Measurements from ENCODE around the gene ARFGEF3. TPM values are rescaled to one million over a fixed set of nuclear protein-coding genes. Genes with fewer than 3 reads are reported as not detected.

The ARFGEF3 gene
- total and polyA plus RNA-seq, 2 donors (not counting 1 experiment from before 2014, with no cell fraction given) = under 0.01 to 0.14 TPM

GRCh38 chr6:138383776-138384175 is 222.0 kb downstream of the ARFGEF3 start:
- Histone ChIP-seq H3K4me2 (ENCODE audit: extremely low read depth, insufficient read depth, low read length) (no peak overlapping the region), H4K20me1 (ENCODE audit: control insufficient read depth, extremely low read depth, insufficient read depth, low read length) (no peaks in the 10 kb centered on the region), H3K9ac (ENCODE audit: insufficient read depth, low read length) (no peak overlapping the region), H3K79me2 (ENCODE audit: control insufficient read depth, insufficient read depth, low read length) (no peaks in the 10 kb centered on the region), H3K36me3 (ENCODE audit: control insufficient read depth, insufficient read depth, low read length) (no peaks in the 10 kb centered on the region), H3K9me3 (ENCODE audit: control insufficient read depth, insufficient read depth, low read depth, low read length) (no peaks in the 10 kb centered on the region), H3K27me3 (ENCODE audit: control insufficient read depth, insufficient read depth, low read length) (no peaks in the 10 kb centered on the region), H3K4me1 (ENCODE audit: control insufficient read depth, extremely low read depth, insufficient read depth, low read length) (no peaks in the 10 kb centered on the region), H3K4me3 (replicated peaks in 1 of 4; ENCODE audit: control extremely low read depth in 1 of 4, insufficient read depth in 1 of 4, low read depth in 3 of 4, low read length in 4 of 4) (no peak overlapping the region), H2AFZ (ENCODE audit: low read length) (no peak overlapping the region), H3K27ac (ENCODE audit: insufficient read depth, low read length) (no peak overlapping the region)
- TF ChIP-seq, protein P1, sequence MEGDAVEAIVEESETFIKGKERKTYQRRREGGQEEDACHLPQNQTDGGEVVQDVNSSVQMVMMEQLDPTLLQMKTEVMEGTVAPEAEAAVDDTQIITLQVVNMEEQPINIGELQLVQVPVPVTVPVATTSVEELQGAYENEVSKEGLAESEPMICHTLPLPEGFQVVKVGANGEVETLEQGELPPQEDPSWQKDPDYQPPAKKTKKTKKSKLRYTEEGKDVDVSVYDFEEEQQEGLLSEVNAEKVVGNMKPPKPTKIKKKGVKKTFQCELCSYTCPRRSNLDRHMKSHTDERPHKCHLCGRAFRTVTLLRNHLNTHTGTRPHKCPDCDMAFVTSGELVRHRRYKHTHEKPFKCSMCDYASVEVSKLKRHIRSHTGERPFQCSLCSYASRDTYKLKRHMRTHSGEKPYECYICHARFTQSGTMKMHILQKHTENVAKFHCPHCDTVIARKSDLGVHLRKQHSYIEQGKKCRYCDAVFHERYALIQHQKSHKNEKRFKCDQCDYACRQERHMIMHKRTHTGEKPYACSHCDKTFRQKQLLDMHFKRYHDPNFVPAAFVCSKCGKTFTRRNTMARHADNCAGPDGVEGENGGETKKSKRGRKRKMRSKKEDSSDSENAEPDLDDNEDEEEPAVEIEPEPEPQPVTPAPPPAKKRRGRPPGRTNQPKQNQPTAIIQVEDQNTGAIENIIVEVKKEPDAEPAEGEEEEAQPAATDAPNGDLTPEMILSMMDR (conservative IDR thresholded peaks at IDR 0.05 in 1 of 2, IDR thresholded peaks at IDR 0.05 in 1 of 2; ENCODE audit: low read depth in 1 of 2, low read length in 2 of 2) = no peak
- TF ChIP-seq EZH2 (IDR thresholded peaks at IDR 0.05; ENCODE audit: low read length, missing control alignments) = no peak
- DNase-seq (ENCODE audit: low read depth in 2 of 2) = no peak

- H4K20me1 ChIP-seq (ENCODE audit: control insufficient read depth, extremely low read depth, insufficient read depth, low read length) = no peaks in the 10 kb centered on the region
- no peak overlapping the region for H3K4me3 ChIP-seq (replicated peaks in 1 of 4; ENCODE audit: control extremely low read depth in 1 of 4, insufficient read depth in 1 of 4, low read depth in 3 of 4, low read length in 4 of 4)
- no peaks in the 10 kb centered on the region for H3K9me3 ChIP-seq (ENCODE audit: control insufficient read depth, insufficient read depth, low read depth, low read length)
- no peak overlapping the region for H3K27ac ChIP-seq (ENCODE audit: insufficient read depth, low read length)
- H3K27me3 ChIP-seq (ENCODE audit: control insufficient read depth, insufficient read depth, low read length) = no peaks in the 10 kb centered on the region
- TF ChIP-seq EZH2 (IDR thresholded peaks at IDR 0.05; ENCODE audit: low read length, missing control alignments) = no peak
- no peaks in the 10 kb centered on the region for H3K4me1 ChIP-seq (ENCODE audit: control insufficient read depth, extremely low read depth, insufficient read depth, low read length)
- no peaks in the 10 kb centered on the region for H3K36me3 ChIP-seq (ENCODE audit: control insufficient read depth, insufficient read depth, low read length)
- no peak overlapping the region for H2AFZ ChIP-seq (ENCODE audit: low read length)
- DNase-seq (ENCODE audit: low read depth in 2 of 2) = no peak
- no peak overlapping the region for H3K4me2 ChIP-seq (ENCODE audit: extremely low read depth, insufficient read depth, low read length)
- H3K79me2 ChIP-seq (ENCODE audit: control insufficient read depth, insufficient read depth, low read length) = no peaks in the 10 kb centered on the region
- no peak overlapping the region for H3K9ac ChIP-seq (ENCODE audit: insufficient read depth, low read length)
Observed at GRCh38 chr6:138386897-138387296, 225.2 kb downstream of the ARFGEF3 start.

DNA sequence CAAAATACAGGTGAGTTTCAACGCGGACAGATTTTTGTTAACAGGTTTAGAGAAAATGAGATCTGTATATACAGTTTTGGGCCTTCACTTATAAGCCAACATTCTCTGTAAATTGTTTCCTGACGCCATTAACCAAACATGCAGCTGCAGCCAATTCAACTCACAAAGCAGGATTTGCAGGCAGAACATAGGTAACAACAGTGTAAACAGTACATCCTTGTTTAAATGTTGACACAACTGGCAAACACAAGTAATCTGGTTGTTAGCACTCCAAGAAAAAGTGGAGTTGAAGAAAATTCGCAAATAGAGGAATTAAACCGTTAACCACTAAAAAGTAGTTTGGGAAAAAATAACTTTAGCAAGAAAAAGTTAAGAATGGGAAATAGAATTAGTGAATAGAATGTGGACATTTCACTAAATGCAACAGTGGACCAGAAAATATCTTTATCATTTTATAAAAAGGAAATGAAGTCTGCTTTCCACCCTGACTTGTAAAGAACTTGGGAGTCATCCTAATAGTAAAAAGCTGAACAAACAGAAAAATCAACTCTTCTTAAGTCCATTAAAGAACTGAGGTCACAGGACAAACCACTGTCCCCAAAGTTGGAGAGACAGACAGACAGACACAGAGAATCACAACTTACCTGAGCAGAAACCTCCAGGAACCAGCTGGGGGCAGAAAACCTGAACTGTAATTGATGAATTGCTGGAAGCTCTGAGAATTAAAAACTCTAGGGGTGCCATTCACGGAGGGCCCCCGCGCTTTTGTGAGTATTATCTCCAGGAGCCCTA is 226.0 kb downstream of the ARFGEF3 start:
- Histone ChIP-seq H3K27me3 (ENCODE audit: control insufficient read depth, insufficient read depth, low read length) (no peaks in the 10 kb centered on the region), H3K9me3 (ENCODE audit: control insufficient read depth, insufficient read depth, low read depth, low read length) (no peaks in the 10 kb centered on the region), H3K27ac (ENCODE audit: insufficient read depth, low read length) (no peak overlapping the region), H3K79me2 (ENCODE audit: control insufficient read depth, insufficient read depth, low read length) (no peaks in the 10 kb centered on the region), H3K36me3 (ENCODE audit: control insufficient read depth, insufficient read depth, low read length) (no peaks in the 10 kb centered on the region), H2AFZ (ENCODE audit: low read length) (no peak overlapping the region), H4K20me1 (ENCODE audit: control insufficient read depth, extremely low read depth, insufficient read depth, low read length) (no peaks in the 10 kb centered on the region), H3K4me3 (replicated peaks in 1 of 4; ENCODE audit: control extremely low read depth in 1 of 4, insufficient read depth in 1 of 4, low read depth in 3 of 4, low read length in 4 of 4) (no peak overlapping the region), H3K4me2 (ENCODE audit: extremely low read depth, insufficient read depth, low read length) (no peak overlapping the region), H3K4me1 (ENCODE audit: control insufficient read depth, extremely low read depth, insufficient read depth, low read length) (no peaks in the 10 kb centered on the region), H3K9ac (ENCODE audit: insufficient read depth, low read length) (no peak overlapping the region)
- DNase-seq (ENCODE audit: low read depth in 2 of 2) = no peak
- TF ChIP-seq EZH2 (IDR thresholded peaks at IDR 0.05; ENCODE audit: low read length, missing control alignments) = no peak
- TF ChIP-seq, protein P1 (conservative IDR thresholded peaks at IDR 0.05 in 1 of 2, IDR thresholded peaks at IDR 0.05 in 1 of 2; ENCODE audit: low read depth in 1 of 2, low read length in 2 of 2) = no peak
